ENCODE data around the gene KIF16B. TPM values are rescaled to one million over a fixed set of nuclear protein-coding genes. Genes with fewer than 3 reads are reported as not detected.

Gene KIF16B
- total RNA-seq, 1 experiment from 2014 or later: 16.6 TPM

DNA sequence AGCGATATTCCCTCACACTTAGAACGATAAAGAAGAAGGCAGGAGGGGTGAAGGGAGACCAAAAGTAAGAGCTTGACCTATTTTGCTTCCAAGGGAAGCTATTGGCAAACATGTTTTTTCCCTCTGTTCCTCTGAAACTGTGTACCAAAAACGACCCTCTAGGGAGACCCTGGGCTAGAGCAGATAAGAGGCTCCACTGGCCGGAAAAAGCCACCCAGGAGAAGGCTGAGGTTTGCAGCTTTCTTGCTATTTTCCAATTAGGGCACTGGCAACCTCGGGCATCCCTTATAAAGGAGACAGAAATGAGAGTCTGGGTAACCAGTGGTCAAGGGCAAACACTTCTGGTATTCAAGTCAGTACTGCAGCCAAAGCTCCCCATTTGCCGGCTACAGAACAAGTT lies 168.0 kb downstream of the KIF16B start:
- ChIA-PET CTCF (no interaction called here), POLR2A (no interaction called here)
- in situ Hi-C loops (cut with HindIII; ENCODE audit: low pct_unique_long_range_greater_than_20kb, low sequenced_read_pairs) (no loop called here), intact Hi-C loops (cut with micrococcal nuclease; ENCODE audit: unreplicated experiment) (no loop called here)
- no peak for TF ChIP-seq TCF7L2 (IDR thresholded peaks at IDR 0.05; ENCODE audit: low read depth, low read length)
- no peak for TF ChIP-seq POLR2AphosphoS5 (IDR thresholded peaks at IDR 0.05; ENCODE audit: low read depth, low read length)
- TF ChIP-seq, protein P1, sequence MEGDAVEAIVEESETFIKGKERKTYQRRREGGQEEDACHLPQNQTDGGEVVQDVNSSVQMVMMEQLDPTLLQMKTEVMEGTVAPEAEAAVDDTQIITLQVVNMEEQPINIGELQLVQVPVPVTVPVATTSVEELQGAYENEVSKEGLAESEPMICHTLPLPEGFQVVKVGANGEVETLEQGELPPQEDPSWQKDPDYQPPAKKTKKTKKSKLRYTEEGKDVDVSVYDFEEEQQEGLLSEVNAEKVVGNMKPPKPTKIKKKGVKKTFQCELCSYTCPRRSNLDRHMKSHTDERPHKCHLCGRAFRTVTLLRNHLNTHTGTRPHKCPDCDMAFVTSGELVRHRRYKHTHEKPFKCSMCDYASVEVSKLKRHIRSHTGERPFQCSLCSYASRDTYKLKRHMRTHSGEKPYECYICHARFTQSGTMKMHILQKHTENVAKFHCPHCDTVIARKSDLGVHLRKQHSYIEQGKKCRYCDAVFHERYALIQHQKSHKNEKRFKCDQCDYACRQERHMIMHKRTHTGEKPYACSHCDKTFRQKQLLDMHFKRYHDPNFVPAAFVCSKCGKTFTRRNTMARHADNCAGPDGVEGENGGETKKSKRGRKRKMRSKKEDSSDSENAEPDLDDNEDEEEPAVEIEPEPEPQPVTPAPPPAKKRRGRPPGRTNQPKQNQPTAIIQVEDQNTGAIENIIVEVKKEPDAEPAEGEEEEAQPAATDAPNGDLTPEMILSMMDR (IDR thresholded peaks at IDR 0.05): no peak
- TF ChIP-seq, protein P2, sequence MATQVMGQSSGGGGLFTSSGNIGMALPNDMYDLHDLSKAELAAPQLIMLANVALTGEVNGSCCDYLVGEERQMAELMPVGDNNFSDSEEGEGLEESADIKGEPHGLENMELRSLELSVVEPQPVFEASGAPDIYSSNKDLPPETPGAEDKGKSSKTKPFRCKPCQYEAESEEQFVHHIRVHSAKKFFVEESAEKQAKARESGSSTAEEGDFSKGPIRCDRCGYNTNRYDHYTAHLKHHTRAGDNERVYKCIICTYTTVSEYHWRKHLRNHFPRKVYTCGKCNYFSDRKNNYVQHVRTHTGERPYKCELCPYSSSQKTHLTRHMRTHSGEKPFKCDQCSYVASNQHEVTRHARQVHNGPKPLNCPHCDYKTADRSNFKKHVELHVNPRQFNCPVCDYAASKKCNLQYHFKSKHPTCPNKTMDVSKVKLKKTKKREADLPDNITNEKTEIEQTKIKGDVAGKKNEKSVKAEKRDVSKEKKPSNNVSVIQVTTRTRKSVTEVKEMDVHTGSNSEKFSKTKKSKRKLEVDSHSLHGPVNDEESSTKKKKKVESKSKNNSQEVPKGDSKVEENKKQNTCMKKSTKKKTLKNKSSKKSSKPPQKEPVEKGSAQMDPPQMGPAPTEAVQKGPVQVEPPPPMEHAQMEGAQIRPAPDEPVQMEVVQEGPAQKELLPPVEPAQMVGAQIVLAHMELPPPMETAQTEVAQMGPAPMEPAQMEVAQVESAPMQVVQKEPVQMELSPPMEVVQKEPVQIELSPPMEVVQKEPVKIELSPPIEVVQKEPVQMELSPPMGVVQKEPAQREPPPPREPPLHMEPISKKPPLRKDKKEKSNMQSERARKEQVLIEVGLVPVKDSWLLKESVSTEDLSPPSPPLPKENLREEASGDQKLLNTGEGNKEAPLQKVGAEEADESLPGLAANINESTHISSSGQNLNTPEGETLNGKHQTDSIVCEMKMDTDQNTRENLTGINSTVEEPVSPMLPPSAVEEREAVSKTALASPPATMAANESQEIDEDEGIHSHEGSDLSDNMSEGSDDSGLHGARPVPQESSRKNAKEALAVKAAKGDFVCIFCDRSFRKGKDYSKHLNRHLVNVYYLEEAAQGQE (IDR thresholded peaks at IDR 0.05; ENCODE audit: insufficient read depth in 1 of 2, low read depth in 2 of 2, low read length in 1 of 2): no peak
- no peak for TF ChIP-seq SIN3A (IDR thresholded peaks at IDR 0.05; ENCODE audit: borderline replicate concordance, insufficient read depth, low read depth, low read length)
- Histone ChIP-seq H3K27ac (ENCODE audit: low read length) (no peak overlapping the region), H3K36me3 (ENCODE audit: control insufficient read depth, insufficient read depth, low read length) (0 out of 2 replicates have a peak, but pooled peaks cover 2% of the 10 kb centered on the region), H3K9me3 (ENCODE audit: control insufficient read depth, insufficient read depth, low read depth, low read length) (no peaks in the 10 kb centered on the region), H3K4me3 (ENCODE audit: low read depth in 2 of 2, low read length in 2 of 2) (no peak overlapping the region), H3K27me3 (ENCODE audit: control insufficient read depth, insufficient read depth, low read length) (no peaks in the 10 kb centered on the region), H3K4me1 (ENCODE audit: control insufficient read depth, insufficient read depth, low read length) (no peaks in the 10 kb centered on the region)
- BruUV-seq (replicated peaks): no TSS peak
- DNase-seq (ENCODE audit: low read depth, low spot score) (no peak), ATAC-seq (no peak)

DNA sequence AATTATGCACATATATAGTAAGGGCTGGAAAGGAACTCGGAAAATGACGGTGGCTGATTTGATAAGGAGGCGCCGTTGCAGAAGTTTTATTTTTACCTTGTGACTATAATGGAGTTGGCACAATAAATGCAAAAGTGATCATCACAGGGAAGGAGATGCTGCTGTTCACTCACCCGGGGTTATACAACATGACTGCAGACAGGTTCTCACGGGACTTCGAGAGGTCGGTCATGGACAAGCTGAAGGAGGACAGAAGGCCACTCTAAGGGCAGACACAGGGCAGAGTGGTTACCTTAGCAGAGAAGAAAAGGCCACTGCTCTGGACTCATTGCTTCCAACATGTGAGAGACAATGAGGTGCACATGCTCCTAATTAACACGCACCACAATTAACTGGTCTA lies 168.6 kb downstream of the KIF16B start:
- POLR2A ChIA-PET: no interaction called here
- BruUV-seq (replicated peaks): no TSS peak

More for the DNA sequence above, 168.6 kb downstream of the KIF16B start:
- DNase-seq (ENCODE audit: low read depth, low spot score) (no peak), ATAC-seq (no peak)
- Histone ChIP-seq H3K4me1 (ENCODE audit: control insufficient read depth, insufficient read depth, low read length) (no peaks in the 10 kb centered on the region), H3K27ac (ENCODE audit: low read length) (no peak overlapping the region), H3K9me3 (ENCODE audit: control insufficient read depth, insufficient read depth, low read depth, low read length) (no peaks in the 10 kb centered on the region), H3K36me3 (ENCODE audit: control insufficient read depth, insufficient read depth, low read length) (0 out of 2 replicates have a peak, but pooled peaks cover 2% of the 10 kb centered on the region), H3K27me3 (ENCODE audit: control insufficient read depth, insufficient read depth, low read length) (no peaks in the 10 kb centered on the region), H3K4me3 (ENCODE audit: low read depth in 2 of 2, low read length in 2 of 2) (no peak overlapping the region)
- no peak for TF ChIP-seq SIN3A (IDR thresholded peaks at IDR 0.05; ENCODE audit: borderline replicate concordance, insufficient read depth, low read depth, low read length)
- no peak for TF ChIP-seq TCF7L2 (IDR thresholded peaks at IDR 0.05; ENCODE audit: low read depth, low read length)
- TF ChIP-seq, protein P2 (IDR thresholded peaks at IDR 0.05; ENCODE audit: insufficient read depth in 1 of 2, low read depth in 2 of 2, low read length in 1 of 2): no peak
- TF ChIP-seq, protein P1 (IDR thresholded peaks at IDR 0.05): no peak
- CTCF ChIA-PET: no interaction called here
- in situ Hi-C loops (cut with HindIII; ENCODE audit: low pct_unique_long_range_greater_than_20kb, low sequenced_read_pairs): no loop called here
- intact Hi-C loops (cut with micrococcal nuclease; ENCODE audit: unreplicated experiment): no loop called here
